HEK293 (cell line): ENCODE data around the gene KLRB1.

ENCODE experiments used
- CTCF ChIP-seq: fragments of 450-650 bp; formaldehyde crosslinking; IDR thresholded peaks from 2 replicates; pipeline ENCODE4 v1.5.1; 2016; ENCODE audit warnings: missing biosample characterization, missing genetic modification characterization
- SP2 ChIP-seq: fragments of 450-650 bp; formaldehyde crosslinking; IDR thresholded peaks from 2 replicates; pipeline ENCODE4 v1.5.1; 2016; ENCODE audit warnings: missing biosample characterization, missing genetic modification characterization
- ZNF157 ChIP-seq: fragments of 450-650 bp; formaldehyde crosslinking; IDR thresholded peaks from 2 replicates; pipeline ENCODE4 v1.5.1; 2016; ENCODE audit warnings: missing biosample characterization, missing genetic modification characterization
- ZNF518A ChIP-seq: fragments of 450-650 bp; formaldehyde crosslinking; conservative IDR thresholded peaks from 2 replicates; pipeline ENCODE4 v1.5.1; 2016; ENCODE audit warnings: low read depth, missing biosample characterization, missing genetic modification characterization
- ZNF768 ChIP-seq: fragments of 450-650 bp; formaldehyde crosslinking; IDR thresholded peaks from 2 replicates; pipeline ENCODE4 v1.5.1; 2018; ENCODE audit warnings: missing biosample characterization, mild to moderate bottlenecking, missing genetic modification characterization

- TF ChIP-seq CTCF (tag by site-specific recombination) = no peak
- no peak for TF ChIP-seq SP2 (tag by site-specific recombination)
- TF ChIP-seq ZNF157 (tag by site-specific recombination) = no peak
- no peak for TF ChIP-seq ZNF518A
- TF ChIP-seq ZNF768 (tag by site-specific recombination) = no peak
Measured at GRCh38 chr12:9648701-9649531, 41.2 kb upstream of the KLRB1 start.
